HEK293 (cell line): ENCODE results near the gene MBNL2.

Source experiments
- CTCF ChIA-PET: fragments of 350-600 bp; formaldehyde crosslinking; extraction: SDS; loops from one replicate; lab custom pipeline; 2021; ENCODE audit warnings: antibody characterized with exemption; lab: Yijun Ruan, JAX
- POLR2A ChIA-PET: fragments of 300-600 bp; formaldehyde crosslinking; extraction: SDS; loops from one replicate; lab custom pipeline; 2020; ENCODE audit warnings: antibody characterized with exemption, inconsistent platforms; lab: Yijun Ruan, JAX
- H3K27ac ChIP-seq: fragments of 200-500 bp; sonication (Bioruptor generic); 2 replicates; pipeline ENCODE4 v1.5.1; 2014; ENCODE audit warnings: low read depth, low read length, control low read depth, inconsistent platforms; ENCODE audit errors: extremely low read depth
- H3K36me3 ChIP-seq, 2 experiments: fragments of 200-500 bp in 1 of 2; sonication (Bioruptor generic) in 1 of 2; 1 replicate in 1 of 2; 2 replicates in 1 of 2; pipeline ENCODE4 v1.5.1; 2014 to 2017; ENCODE audit warnings: inconsistent platforms in 2 of 2, low read length in 2 of 2; ENCODE audit not compliant: control insufficient read depth in 2 of 2, insufficient read depth in 1 of 2
- H3K4me1 ChIP-seq: fragments of 200-500 bp; sonication (Bioruptor generic); 2 replicates; pipeline ENCODE4 v1.5.1; 2014; ENCODE audit warnings: mild to moderate bottlenecking, low read length, inconsistent platforms; ENCODE audit not compliant: control insufficient read depth, insufficient read depth
- H3K4me3 ChIP-seq: 2 replicates; pipeline ENCODE4 v1.5.1; 2011; ENCODE audit warnings: low read depth, mild to moderate bottlenecking, control low read depth, low read length, moderate library complexity
- H3K9me3 ChIP-seq: fragments of 200-500 bp; sonication (Bioruptor generic); 2 replicates; pipeline ENCODE4 v1.5.1; 2014; ENCODE audit warnings: low read depth, low read length, inconsistent platforms; ENCODE audit not compliant: control insufficient read depth, insufficient read depth
- GLI2 ChIP-seq: fragments of 450-650 bp; formaldehyde crosslinking; IDR thresholded peaks from 2 replicates; pipeline ENCODE4; 2017; ENCODE audit warnings: missing biosample characterization, missing genetic modification characterization, low read depth, borderline replicate concordance
- HOXA7 ChIP-seq: sonication (generic); formaldehyde crosslinking; IDR thresholded peaks from 2 replicates; pipeline ENCODE4 v1.8.1; 2022; ENCODE audit warnings: missing genetic modification reagents, borderline replicate concordance
- KLF10 ChIP-seq: fragments of 450-650 bp; IDR thresholded peaks from 2 replicates; pipeline ENCODE4 v1.5.1; 2018; ENCODE audit warnings: missing biosample characterization, mild to moderate bottlenecking, missing genetic modification characterization
- SALL2 ChIP-seq: fragments of 450-650 bp; formaldehyde crosslinking; IDR thresholded peaks from 2 replicates; pipeline ENCODE4 v1.5.0; 2017; ENCODE audit warnings: missing biosample characterization, mild to moderate bottlenecking, missing genetic modification characterization, borderline replicate concordance
- ZFHX2 ChIP-seq: fragments of 450-650 bp; formaldehyde crosslinking; conservative IDR thresholded peaks from 2 replicates; pipeline ENCODE4 v1.5.1; 2016; ENCODE audit warnings: missing biosample characterization, missing genetic modification characterization
- ZNF121 ChIP-seq: fragments of 450-650 bp; formaldehyde crosslinking; IDR thresholded peaks from 2 replicates; pipeline ENCODE4 v1.5.1; 2016; ENCODE audit warnings: missing biosample characterization, missing genetic modification characterization
- ZNF24 ChIP-seq: fragments of 450-650 bp; formaldehyde crosslinking; IDR thresholded peaks from 2 replicates; pipeline ENCODE4 v1.5.1; 2016; ENCODE audit warnings: missing biosample characterization, missing genetic modification characterization
- ZNF585B ChIP-seq: fragments of 450-650 bp; formaldehyde crosslinking; IDR thresholded peaks from 2 replicates; pipeline ENCODE4 v1.5.1; 2016; ENCODE audit warnings: missing biosample characterization, missing genetic modification characterization
- ZNF791 ChIP-seq: fragments of 450-650 bp; formaldehyde crosslinking; IDR thresholded peaks from 2 replicates; pipeline ENCODE4 v1.5.1; 2016; ENCODE audit warnings: missing biosample characterization, missing genetic modification characterization
- ZSCAN30 ChIP-seq: fragments of 450-650 bp; IDR thresholded peaks from 2 replicates; pipeline ENCODE4 v1.5.1; 2018; ENCODE audit warnings: missing biosample characterization, mild to moderate bottlenecking, missing genetic modification characterization, moderate library complexity
- ZXDB ChIP-seq: fragments of 450-650 bp; formaldehyde crosslinking; IDR thresholded peaks from 2 replicates; pipeline ENCODE4 v1.5.1; 2016; ENCODE audit warnings: missing biosample characterization, missing genetic modification characterization
- TF ChIP-seq, protein P1 (sequence below): fragments of 450-650 bp; formaldehyde crosslinking; IDR thresholded peaks from 2 replicates; pipeline ENCODE4 v1.5.1; 2016; ENCODE audit warnings: missing biosample characterization, missing genetic modification characterization
- TF ChIP-seq, protein P2 (sequence below): fragments of 450-650 bp; formaldehyde crosslinking; IDR thresholded peaks from 2 replicates; pipeline ENCODE4 v1.5.1; 2016; ENCODE audit warnings: missing biosample characterization, missing genetic modification characterization
- TF ChIP-seq, protein P3 (sequence below): fragments of 450-650 bp; formaldehyde crosslinking; IDR thresholded peaks from 2 replicates; pipeline ENCODE4 v1.5.1; 2016; ENCODE audit warnings: missing biosample characterization, missing genetic modification characterization
- TF ChIP-seq, protein P4 (sequence below): fragments of 450-650 bp; formaldehyde crosslinking; IDR thresholded peaks from 2 replicates; pipeline ENCODE4 v1.5.1; 2017; ENCODE audit warnings: missing biosample characterization, missing genetic modification characterization
- TF ChIP-seq, protein P5 (sequence below): fragments of 450-650 bp; formaldehyde crosslinking; IDR thresholded peaks from 2 replicates; pipeline ENCODE4 v1.5.1; 2016; ENCODE audit warnings: missing biosample characterization, missing genetic modification characterization

The MBNL2 gene

GRCh38 chr13:97423300-97424045 lies 201.3 kb downstream of the MBNL2 start:
- Histone ChIP-seq H3K4me1 (no peaks in the 10 kb centered on the region), H3K36me3 (no peaks in the 10 kb centered on the region), H3K27ac (no peak overlapping the region), H3K9me3 (no peaks in the 10 kb centered on the region), H3K4me3 (no peak overlapping the region)
- TF ChIP-seq ZXDB: no peak
- TF ChIP-seq, protein P1, sequence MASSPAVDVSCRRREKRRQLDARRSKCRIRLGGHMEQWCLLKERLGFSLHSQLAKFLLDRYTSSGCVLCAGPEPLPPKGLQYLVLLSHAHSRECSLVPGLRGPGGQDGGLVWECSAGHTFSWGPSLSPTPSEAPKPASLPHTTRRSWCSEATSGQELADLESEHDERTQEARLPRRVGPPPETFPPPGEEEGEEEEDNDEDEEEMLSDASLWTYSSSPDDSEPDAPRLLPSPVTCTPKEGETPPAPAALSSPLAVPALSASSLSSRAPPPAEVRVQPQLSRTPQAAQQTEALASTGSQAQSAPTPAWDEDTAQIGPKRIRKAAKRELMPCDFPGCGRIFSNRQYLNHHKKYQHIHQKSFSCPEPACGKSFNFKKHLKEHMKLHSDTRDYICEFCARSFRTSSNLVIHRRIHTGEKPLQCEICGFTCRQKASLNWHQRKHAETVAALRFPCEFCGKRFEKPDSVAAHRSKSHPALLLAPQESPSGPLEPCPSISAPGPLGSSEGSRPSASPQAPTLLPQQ: no peak
- no peak for TF ChIP-seq ZNF121 (tag by site-specific recombination)
- no peak for TF ChIP-seq ZNF791
- TF ChIP-seq, protein P2, sequence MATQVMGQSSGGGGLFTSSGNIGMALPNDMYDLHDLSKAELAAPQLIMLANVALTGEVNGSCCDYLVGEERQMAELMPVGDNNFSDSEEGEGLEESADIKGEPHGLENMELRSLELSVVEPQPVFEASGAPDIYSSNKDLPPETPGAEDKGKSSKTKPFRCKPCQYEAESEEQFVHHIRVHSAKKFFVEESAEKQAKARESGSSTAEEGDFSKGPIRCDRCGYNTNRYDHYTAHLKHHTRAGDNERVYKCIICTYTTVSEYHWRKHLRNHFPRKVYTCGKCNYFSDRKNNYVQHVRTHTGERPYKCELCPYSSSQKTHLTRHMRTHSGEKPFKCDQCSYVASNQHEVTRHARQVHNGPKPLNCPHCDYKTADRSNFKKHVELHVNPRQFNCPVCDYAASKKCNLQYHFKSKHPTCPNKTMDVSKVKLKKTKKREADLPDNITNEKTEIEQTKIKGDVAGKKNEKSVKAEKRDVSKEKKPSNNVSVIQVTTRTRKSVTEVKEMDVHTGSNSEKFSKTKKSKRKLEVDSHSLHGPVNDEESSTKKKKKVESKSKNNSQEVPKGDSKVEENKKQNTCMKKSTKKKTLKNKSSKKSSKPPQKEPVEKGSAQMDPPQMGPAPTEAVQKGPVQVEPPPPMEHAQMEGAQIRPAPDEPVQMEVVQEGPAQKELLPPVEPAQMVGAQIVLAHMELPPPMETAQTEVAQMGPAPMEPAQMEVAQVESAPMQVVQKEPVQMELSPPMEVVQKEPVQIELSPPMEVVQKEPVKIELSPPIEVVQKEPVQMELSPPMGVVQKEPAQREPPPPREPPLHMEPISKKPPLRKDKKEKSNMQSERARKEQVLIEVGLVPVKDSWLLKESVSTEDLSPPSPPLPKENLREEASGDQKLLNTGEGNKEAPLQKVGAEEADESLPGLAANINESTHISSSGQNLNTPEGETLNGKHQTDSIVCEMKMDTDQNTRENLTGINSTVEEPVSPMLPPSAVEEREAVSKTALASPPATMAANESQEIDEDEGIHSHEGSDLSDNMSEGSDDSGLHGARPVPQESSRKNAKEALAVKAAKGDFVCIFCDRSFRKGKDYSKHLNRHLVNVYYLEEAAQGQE: no peak
- TF ChIP-seq GLI2 (tag by site-specific recombination): no peak
- no peak for TF ChIP-seq ZNF24
- TF ChIP-seq ZSCAN30 (tag by site-specific recombination): no peak
- TF ChIP-seq, protein P3, sequence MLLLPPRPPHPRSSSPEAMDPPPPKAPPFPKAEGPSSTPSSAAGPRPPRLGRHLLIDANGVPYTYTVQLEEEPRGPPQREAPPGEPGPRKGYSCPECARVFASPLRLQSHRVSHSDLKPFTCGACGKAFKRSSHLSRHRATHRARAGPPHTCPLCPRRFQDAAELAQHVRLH (tag by site-specific recombination): no peak
- TF ChIP-seq HOXA7 (CRISPR knock-in tag): no peak
- TF ChIP-seq SALL2: no peak
- TF ChIP-seq ZNF585B (tag by site-specific recombination): no peak
- TF ChIP-seq, protein P4, sequence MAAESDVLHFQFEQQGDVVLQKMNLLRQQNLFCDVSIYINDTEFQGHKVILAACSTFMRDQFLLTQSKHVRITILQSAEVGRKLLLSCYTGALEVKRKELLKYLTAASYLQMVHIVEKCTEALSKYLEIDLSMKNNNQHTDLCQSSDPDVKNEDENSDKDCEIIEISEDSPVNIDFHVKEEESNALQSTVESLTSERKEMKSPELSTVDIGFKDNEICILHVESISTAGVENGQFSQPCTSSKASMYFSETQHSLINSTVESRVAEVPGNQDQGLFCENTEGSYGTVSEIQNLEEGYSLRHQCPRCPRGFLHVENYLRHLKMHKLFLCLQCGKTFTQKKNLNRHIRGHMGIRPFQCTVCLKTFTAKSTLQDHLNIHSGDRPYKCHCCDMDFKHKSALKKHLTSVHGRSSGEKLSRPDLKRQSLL (tag by site-specific recombination): no peak
- TF ChIP-seq, protein P5, sequence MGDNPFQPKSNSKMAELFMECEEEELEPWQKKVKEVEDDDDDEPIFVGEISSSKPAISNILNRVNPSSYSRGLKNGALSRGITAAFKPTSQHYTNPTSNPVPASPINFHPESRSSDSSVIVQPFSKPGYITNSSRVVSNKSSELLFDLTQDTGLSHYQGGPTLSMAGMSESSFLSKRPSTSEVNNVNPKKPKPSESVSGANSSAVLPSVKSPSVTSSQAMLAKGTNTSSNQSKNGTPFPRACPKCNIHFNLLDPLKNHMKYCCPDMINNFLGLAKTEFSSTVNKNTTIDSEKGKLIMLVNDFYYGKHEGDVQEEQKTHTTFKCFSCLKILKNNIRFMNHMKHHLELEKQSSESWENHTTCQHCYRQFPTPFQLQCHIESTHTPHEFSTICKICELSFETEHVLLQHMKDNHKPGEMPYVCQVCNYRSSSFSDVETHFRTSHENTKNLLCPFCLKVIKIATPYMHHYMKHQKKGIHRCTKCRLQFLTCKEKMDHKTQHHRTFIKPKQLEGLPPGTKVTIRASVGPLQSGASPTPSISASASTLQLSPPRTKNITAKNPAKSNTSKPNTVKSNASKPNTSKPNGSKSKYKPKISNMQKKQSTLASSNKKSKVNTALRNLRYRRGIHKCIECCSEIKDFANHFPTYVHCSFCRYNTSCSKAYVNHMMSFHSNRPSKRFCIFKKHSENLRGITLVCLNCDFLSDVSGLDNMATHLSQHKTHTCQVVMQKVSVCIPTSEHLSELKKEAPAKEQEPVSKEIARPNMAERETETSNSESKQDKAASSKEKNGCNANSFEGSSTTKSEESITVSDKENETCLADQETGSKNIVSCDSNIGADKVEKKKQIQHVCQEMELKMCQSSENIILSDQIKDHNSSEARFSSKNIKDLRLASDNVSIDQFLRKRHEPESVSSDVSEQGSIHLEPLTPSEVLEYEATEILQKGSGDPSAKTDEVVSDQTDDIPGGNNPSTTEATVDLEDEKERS (tag by site-specific recombination): no peak
- TF ChIP-seq ZFHX2 (tag by site-specific recombination): no peak
- TF ChIP-seq KLF10 (tag by site-specific recombination): no peak
- ChIA-PET POLR2A (interaction anchor here (0.7 to 1.8 kb wide), 2 partner anchors 8 to 10 kb away, joined by 4 to 9 read pairs; no protein-coding TSS in a partner anchor), CTCF (interaction anchor here (0.6 kb wide), 2 partner anchors 64 to 373 kb away, joined by 3 read pairs; no protein-coding TSS in a partner anchor)
